Liver (tissue), 9 donors: ENCODE results near the gene CLOCK. TPM values are rescaled to one million over a fixed set of nuclear protein-coding genes. Genes with fewer than 3 reads are reported as not detected.

Experiments
- DNase-seq: peaks from one replicate; pipeline ENCODE4 v3.0.0-alpha.2; 2017; ENCODE audit warnings: low spot score
- H3K27ac ChIP-seq, 2 donors: one replicate each; pipeline ENCODE4 v1.7.0; 2013; ENCODE audit warnings: inconsistent platforms in 2 of 2, low read length in 2 of 2, control low read depth in 1 of 2, low read depth in 1 of 2, mild to moderate bottlenecking in 1 of 2
- H3K27me3 ChIP-seq, 4 donors: one replicate each; pipeline versions ENCODE4 v1.6.1 to v1.7.0; 2013; ENCODE audit warnings: low read length in 3 of 4, inconsistent platforms in 1 of 4, mild to moderate bottlenecking in 1 of 4, moderate library complexity in 1 of 4; ENCODE audit not compliant: control insufficient read depth in 4 of 4, insufficient read depth in 4 of 4
- H3K36me3 ChIP-seq, 4 donors: one replicate each; pipeline versions ENCODE4 v1.6.1 to v1.7.0; 2013; ENCODE audit warnings: low read length in 3 of 4, mild to moderate bottlenecking in 3 of 4, low read depth in 1 of 4, moderate library complexity in 1 of 4; ENCODE audit not compliant: control insufficient read depth in 4 of 4, insufficient read depth in 3 of 4
- H3K4me1 ChIP-seq, 4 donors: one replicate each; pipeline versions ENCODE4 v1.6.1 to v1.7.0; 2013; ENCODE audit warnings: low read length in 3 of 4, mild to moderate bottlenecking in 3 of 4, moderate library complexity in 1 of 4; ENCODE audit not compliant: control insufficient read depth in 4 of 4, insufficient read depth in 4 of 4
- H3K4me3 ChIP-seq, 3 donors: one replicate each; pipeline versions ENCODE4 v1.6.1 to v1.7.0; 2013; ENCODE audit warnings: low read length in 3 of 3, control low read depth in 1 of 3, low read depth in 1 of 3, mild to moderate bottlenecking in 1 of 3
- H3K9ac ChIP-seq, 2 donors: one replicate each; pipeline ENCODE4 v1.7.0; 2013; ENCODE audit warnings: low read length in 2 of 2, mild to moderate bottlenecking in 2 of 2, moderate library complexity in 2 of 2, control low read depth in 1 of 2, low read depth in 1 of 2
- H3K9me3 ChIP-seq, 4 donors: one replicate each; pipeline versions ENCODE4 v1.6.1 to v1.7.0; 2013; ENCODE audit warnings: low read length in 3 of 4; ENCODE audit not compliant: control insufficient read depth in 4 of 4
- EGR1 ChIP-seq, 2 donors: IDR thresholded peaks; 2 replicates each; pipeline ENCODE4 v1.6.1; 2016 to 2018; ENCODE audit warnings: antibody characterized with exemption in 2 of 2, low read depth in 2 of 2
- FOXA1 ChIP-seq: IDR thresholded peaks from 2 replicates; pipeline ENCODE4 v1.6.1; 2016; ENCODE audit warnings: antibody characterized with exemption
- FOXA2 ChIP-seq: IDR thresholded peaks from 2 replicates; pipeline ENCODE4 v1.6.1; 2016; ENCODE audit warnings: antibody characterized with exemption
- GABPA ChIP-seq, 2 donors: IDR thresholded peaks in 1 of 2; conservative IDR thresholded peaks in 1 of 2; 2 replicates each; pipeline ENCODE4 v1.6.1; 2016; ENCODE audit warnings: antibody characterized with exemption in 2 of 2, mild to moderate bottlenecking in 1 of 2, moderate library complexity in 1 of 2
- HNF4A ChIP-seq, 2 donors: conservative IDR thresholded peaks; 2 replicates each; pipeline ENCODE4 v1.6.1; 2016; ENCODE audit warnings: antibody characterized with exemption in 2 of 2, mild to moderate bottlenecking in 2 of 2
- NR2F2 ChIP-seq: IDR thresholded peaks from 2 replicates; pipeline ENCODE4 v1.6.1; 2016; ENCODE audit warnings: antibody characterized with exemption
- RAD21 ChIP-seq, 2 donors: IDR thresholded peaks; 2 replicates each; pipeline ENCODE4 v1.6.1; 2016; ENCODE audit warnings: antibody characterized with exemption in 2 of 2, mild to moderate bottlenecking in 2 of 2
- RXRA ChIP-seq, 2 donors: IDR thresholded peaks; 2 replicates each; pipeline ENCODE4 v1.6.1; 2017 to 2018; ENCODE audit warnings: antibody characterized with exemption in 2 of 2, mild to moderate bottlenecking in 1 of 2
- TAF1 ChIP-seq: conservative IDR thresholded peaks from 2 replicates; pipeline ENCODE4 v1.6.1; 2016; ENCODE audit warnings: antibody characterized with exemption, mild to moderate bottlenecking
- WGBS: extraction: QIAGEN DNeasy Blood & Tissue Kit; methylation state at CpG from one replicate; pipeline ENCODE4 v1.1.7; 2013; 5-methylcytosine and 5-hydroxymethylcytosine counted together
- polyA plus RNA-seq, 2 donors: library from polyadenylated mRNA; stranded (reverse) in 1 of 2; unstranded in 1 of 2; fragments of 200-250 nt in 1 of 2; fragments of >200 nt in 1 of 2; fragmentation: Nextera tagmentation in 1 of 2; extraction: Ambion mirVana in 1 of 2; gene quantifications; one replicate each; pipeline versions ENCODE4 v1.2.1 to v1.2.3, GENCODE V29; 2013 to 2015
- total RNA-seq, 2 donors: library from RNA; depleted of rRNA; stranded (reverse); fragments of >200 nt; gene quantifications; one replicate each; pipeline ENCODE4 v1.2.3, GENCODE V29; 2014
- TF ChIP-seq, protein P1 (sequence below): IDR thresholded peaks from 2 replicates; pipeline ENCODE4 v1.6.1; 2016; ENCODE audit warnings: antibody characterized with exemption
- TF ChIP-seq, protein P2 (sequence below): IDR thresholded peaks from 2 replicates; pipeline ENCODE4 v1.6.1; 2016; ENCODE audit warnings: antibody characterized with exemption
- TF ChIP-seq, protein P3 (sequence below): IDR thresholded peaks from 2 replicates; pipeline ENCODE4 v1.6.1; 2016; ENCODE audit warnings: antibody characterized with exemption, mild to moderate bottlenecking
- donor health status: healthy.
- donor health status: healthy.
- donor health status: healthy.
- donor health status: healthy.
- donor health status: healthy.

The CLOCK gene
- total and polyA plus RNA-seq, 4 donors: 5.1 to 19.4 (median 6.1) TPM

DNA sequence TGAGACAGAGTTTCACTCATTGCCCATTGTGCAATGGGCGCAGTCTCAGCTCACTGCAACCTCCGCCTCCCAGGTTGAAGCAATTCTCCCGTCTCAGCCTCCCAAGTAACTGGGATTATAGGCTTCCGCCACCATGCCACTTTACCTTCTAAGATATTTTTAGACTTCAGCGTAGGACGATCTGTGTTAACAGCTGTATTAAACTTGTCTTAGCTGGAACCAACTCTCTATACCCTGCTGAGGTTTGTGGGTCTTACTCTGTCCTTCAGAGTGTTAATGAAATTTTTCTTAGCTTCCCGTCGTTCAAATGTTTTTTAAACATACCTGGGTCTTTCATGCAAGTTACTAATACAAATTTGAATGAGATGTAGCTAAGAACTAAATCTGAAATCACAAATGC, 136.3 kb downstream of the CLOCK start:
- no peak for TF ChIP-seq EGR1 (IDR thresholded peaks at IDR 0.05; ENCODE audit: low read depth in 2 of 2)
- no peak for TF ChIP-seq RAD21 (IDR thresholded peaks at IDR 0.05)
- TF ChIP-seq TAF1: no peak
- TF ChIP-seq, protein P1, sequence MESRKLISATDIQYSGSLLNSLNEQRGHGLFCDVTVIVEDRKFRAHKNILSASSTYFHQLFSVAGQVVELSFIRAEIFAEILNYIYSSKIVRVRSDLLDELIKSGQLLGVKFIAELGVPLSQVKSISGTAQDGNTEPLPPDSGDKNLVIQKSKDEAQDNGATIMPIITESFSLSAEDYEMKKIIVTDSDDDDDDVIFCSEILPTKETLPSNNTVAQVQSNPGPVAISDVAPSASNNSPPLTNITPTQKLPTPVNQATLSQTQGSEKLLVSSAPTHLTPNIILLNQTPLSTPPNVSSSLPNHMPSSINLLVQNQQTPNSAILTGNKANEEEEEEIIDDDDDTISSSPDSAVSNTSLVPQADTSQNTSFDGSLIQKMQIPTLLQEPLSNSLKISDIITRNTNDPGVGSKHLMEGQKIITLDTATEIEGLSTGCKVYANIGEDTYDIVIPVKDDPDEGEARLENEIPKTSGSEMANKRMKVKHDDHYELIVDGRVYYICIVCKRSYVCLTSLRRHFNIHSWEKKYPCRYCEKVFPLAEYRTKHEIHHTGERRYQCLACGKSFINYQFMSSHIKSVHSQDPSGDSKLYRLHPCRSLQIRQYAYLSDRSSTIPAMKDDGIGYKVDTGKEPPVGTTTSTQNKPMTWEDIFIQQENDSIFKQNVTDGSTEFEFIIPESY: no peak
- Histone ChIP-seq H3K4me1 (no peaks in the 10 kb centered on the region), H3K36me3 (peaks cover 0 to 7% (median 3%) of the 10 kb centered on the region in 4 donors), H3K9ac (no peak overlapping the region), H3K4me3 (no peak overlapping the region), H3K27me3 (no peaks in the 10 kb centered on the region), H3K9me3 (no peaks in the 10 kb centered on the region), H3K27ac (no peak overlapping the region)
- 83% methylated on average over 8 of the region's 8 CpGs for WGBS
- DNase-seq: no peak

DNA sequence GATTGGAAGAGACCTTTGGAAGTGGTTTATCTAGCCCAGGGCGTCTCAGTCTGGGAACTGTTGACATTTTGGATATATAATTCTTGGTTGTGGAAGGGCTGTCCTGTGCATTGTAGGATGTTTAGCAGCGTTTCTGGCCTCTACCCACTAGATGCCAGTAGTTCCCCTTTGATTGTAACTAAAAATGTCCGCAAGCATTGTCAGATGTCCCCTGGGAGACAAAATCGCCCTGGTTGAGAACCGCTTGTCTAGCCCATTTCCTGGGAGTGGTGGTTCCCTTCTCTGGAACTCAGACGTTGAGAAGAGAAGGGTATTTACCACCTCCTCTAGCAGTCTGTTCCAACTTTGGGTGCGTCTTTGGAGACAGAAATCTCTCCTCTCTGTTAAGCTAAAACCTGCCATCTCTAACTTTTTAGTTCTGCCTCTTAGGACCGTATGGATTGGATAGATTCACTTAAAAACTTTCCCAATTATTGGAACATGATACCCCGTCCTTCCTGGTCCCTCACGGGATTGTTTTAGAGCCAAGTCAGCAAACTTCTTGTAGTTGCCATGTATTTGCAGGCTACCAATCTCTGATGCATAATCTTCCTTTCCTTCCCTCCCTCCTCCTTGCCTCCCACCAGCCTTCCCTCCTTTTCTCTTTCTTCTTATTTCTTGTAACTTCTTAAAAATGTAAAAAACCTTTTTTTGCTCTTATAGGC, 137.1 kb downstream of the CLOCK start:
- Histone ChIP-seq H3K9me3 (no peaks in the 10 kb centered on the region), H3K4me1 (no peaks in the 10 kb centered on the region), H3K36me3 (peaks cover 0 to 7% (median 2%) of the 10 kb centered on the region in 4 donors), H3K9ac (no peak overlapping the region), H3K27ac (no peak overlapping the region), H3K4me3 (no peak overlapping the region), H3K27me3 (no peaks in the 10 kb centered on the region)
- WGBS: 73% methylated on average over 10 of the region's 10 CpGs
- TF ChIP-seq RAD21 (IDR thresholded peaks at IDR 0.05): peak; percentile 28 to 50
- TF ChIP-seq RXRA (IDR thresholded peaks at IDR 0.05): no peak
- DNase-seq: no peak

DNA sequence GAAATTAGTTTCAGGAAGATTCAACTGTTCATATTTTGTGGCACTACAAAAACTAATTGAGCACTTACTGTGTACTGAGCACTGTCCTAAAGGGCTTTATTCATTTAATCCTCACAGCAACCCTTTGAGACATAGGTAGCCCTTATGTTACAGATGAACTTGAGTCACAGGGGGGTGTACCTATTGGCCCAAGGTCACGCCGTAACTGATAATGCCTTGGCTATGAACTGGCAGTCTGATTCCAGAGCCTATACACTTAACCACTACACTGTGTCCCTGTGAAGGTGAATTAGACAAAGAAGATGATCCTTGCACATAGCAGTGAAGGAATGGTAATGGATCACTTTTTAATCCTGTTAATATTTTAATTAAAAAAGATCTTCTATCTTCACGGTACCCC, 138.9 kb downstream of the CLOCK start:
- H3K4me3 ChIP-seq: no peak overlapping the region
- 95% methylated on average over 3 of the region's 3 CpGs for WGBS
- TF ChIP-seq, protein P2, sequence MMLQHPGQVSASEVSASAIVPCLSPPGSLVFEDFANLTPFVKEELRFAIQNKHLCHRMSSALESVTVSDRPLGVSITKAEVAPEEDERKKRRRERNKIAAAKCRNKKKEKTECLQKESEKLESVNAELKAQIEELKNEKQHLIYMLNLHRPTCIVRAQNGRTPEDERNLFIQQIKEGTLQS: no peak
- TF ChIP-seq HNF4A (conservative IDR thresholded peaks at IDR 0.05): no peak
- no peak for TF ChIP-seq RAD21 (IDR thresholded peaks at IDR 0.05)
- TF ChIP-seq GABPA (IDR thresholded peaks at IDR 0.05 in 1 of 2, conservative IDR thresholded peaks at IDR 0.05 in 1 of 2): no peak
- no peak for TF ChIP-seq FOXA1
- TF ChIP-seq, protein P3, sequence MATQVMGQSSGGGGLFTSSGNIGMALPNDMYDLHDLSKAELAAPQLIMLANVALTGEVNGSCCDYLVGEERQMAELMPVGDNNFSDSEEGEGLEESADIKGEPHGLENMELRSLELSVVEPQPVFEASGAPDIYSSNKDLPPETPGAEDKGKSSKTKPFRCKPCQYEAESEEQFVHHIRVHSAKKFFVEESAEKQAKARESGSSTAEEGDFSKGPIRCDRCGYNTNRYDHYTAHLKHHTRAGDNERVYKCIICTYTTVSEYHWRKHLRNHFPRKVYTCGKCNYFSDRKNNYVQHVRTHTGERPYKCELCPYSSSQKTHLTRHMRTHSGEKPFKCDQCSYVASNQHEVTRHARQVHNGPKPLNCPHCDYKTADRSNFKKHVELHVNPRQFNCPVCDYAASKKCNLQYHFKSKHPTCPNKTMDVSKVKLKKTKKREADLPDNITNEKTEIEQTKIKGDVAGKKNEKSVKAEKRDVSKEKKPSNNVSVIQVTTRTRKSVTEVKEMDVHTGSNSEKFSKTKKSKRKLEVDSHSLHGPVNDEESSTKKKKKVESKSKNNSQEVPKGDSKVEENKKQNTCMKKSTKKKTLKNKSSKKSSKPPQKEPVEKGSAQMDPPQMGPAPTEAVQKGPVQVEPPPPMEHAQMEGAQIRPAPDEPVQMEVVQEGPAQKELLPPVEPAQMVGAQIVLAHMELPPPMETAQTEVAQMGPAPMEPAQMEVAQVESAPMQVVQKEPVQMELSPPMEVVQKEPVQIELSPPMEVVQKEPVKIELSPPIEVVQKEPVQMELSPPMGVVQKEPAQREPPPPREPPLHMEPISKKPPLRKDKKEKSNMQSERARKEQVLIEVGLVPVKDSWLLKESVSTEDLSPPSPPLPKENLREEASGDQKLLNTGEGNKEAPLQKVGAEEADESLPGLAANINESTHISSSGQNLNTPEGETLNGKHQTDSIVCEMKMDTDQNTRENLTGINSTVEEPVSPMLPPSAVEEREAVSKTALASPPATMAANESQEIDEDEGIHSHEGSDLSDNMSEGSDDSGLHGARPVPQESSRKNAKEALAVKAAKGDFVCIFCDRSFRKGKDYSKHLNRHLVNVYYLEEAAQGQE: no peak
- TF ChIP-seq, protein P1: no peak
- no peak for TF ChIP-seq FOXA2
- no peak for TF ChIP-seq NR2F2
- no peaks in the 10 kb centered on the region for H3K4me1 ChIP-seq
- no peak overlapping the region for H3K27ac ChIP-seq
- no peak overlapping the region for H3K9ac ChIP-seq
- no peaks in the 10 kb centered on the region for H3K9me3 ChIP-seq
- H3K27me3 ChIP-seq: no peaks in the 10 kb centered on the region
- no peak for DNase-seq
- peaks cover 0 to 10% (median 3%) of the 10 kb centered on the region in 4 donors for H3K36me3 ChIP-seq
